Measurements from ENCODE around the gene CRLF3.

GRCh38 chr17:30808785-30809286 is 15.7 kb downstream of the CRLF3 start:
- no peak for TF ChIP-seq RFX5 (IDR thresholded peaks at IDR 0.05; ENCODE audit: low read depth, low read length)
- no peak for TF ChIP-seq POLR2A (IDR thresholded peaks at IDR 0.05; ENCODE audit: low read depth, low read length)
- no peak for TF ChIP-seq CTCF (conservative IDR thresholded peaks at IDR 0.05; ENCODE audit: low read depth, low read length)
- no peak for TF ChIP-seq MAFK (IDR thresholded peaks at IDR 0.05; ENCODE audit: low read depth, low read length)
- TF ChIP-seq CEBPB (IDR thresholded peaks at IDR 0.05; ENCODE audit: low read depth, low read length): no peak
- no peak for TF ChIP-seq CHD1 (IDR thresholded peaks at IDR 0.05; ENCODE audit: low read depth, low read length)
- no peak for TF ChIP-seq FOS (IDR thresholded peaks at IDR 0.05; ENCODE audit: low read depth, low read length)
- TF ChIP-seq RAD21 (IDR thresholded peaks at IDR 0.05; ENCODE audit: low read length): no peak
- no peak for TF ChIP-seq BHLHE40 (IDR thresholded peaks at IDR 0.05; ENCODE audit: low read depth, low read length)
- no peak for TF ChIP-seq MAZ (IDR thresholded peaks at IDR 0.05; ENCODE audit: borderline replicate concordance, low read depth, low read length)
- TF ChIP-seq ELK1 (IDR thresholded peaks at IDR 0.05; ENCODE audit: borderline replicate concordance, low read depth, low read length): no peak
- no peak for TF ChIP-seq USF2 (IDR thresholded peaks at IDR 0.05; ENCODE audit: low read depth, low read length)

Data from IMR-90 (cell line).